ENCODE results near the gene MS4A12.
"Not testable (repeated sequence)": the region's sequence is repeated elsewhere in the genome, so short reads cannot be mapped to it uniquely, and the experiment has no call there.

Gene MS4A12, protein sequence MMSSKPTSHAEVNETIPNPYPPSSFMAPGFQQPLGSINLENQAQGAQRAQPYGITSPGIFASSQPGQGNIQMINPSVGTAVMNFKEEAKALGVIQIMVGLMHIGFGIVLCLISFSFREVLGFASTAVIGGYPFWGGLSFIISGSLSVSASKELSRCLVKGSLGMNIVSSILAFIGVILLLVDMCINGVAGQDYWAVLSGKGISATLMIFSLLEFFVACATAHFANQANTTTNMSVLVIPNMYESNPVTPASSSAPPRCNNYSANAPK

DNA sequence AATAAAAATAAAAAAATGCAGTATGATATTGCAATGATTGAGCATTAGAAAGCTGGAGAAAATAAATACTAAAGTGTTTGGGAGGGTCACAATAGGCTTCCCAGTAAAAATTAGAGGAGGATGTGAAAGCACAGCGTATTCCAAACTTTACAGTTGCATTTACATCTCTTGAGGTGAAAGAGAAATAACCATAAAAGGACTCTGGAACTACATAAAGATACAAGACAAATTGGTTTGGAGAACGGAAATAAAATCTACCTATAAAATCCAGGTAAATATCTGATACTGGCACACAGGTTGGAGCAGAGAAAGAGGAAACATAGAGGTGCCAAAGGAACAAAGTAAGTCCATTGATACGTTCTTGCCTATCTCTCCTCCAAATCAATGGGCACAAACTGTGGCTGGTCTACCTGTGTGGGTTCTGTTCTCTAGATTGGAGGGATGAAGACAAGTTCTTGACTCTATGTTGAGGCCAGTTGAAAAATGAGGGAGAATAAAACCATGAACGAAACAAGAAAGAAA lies at the start of gene MS4A12:
Gene MS4A12 (plus strand): TSS at position 291 of the 522 bp plus-strand sequence. CDS start 4,541 bp downstream, outside the sequence.
- no peak for DNase-seq
- in situ Hi-C loops (cut with HindIII; ENCODE audit: low pct_ligation_motif_present, low pct_unique_long_range_greater_than_20kb, low sequenced_read_pairs): no loop called here

DNA sequence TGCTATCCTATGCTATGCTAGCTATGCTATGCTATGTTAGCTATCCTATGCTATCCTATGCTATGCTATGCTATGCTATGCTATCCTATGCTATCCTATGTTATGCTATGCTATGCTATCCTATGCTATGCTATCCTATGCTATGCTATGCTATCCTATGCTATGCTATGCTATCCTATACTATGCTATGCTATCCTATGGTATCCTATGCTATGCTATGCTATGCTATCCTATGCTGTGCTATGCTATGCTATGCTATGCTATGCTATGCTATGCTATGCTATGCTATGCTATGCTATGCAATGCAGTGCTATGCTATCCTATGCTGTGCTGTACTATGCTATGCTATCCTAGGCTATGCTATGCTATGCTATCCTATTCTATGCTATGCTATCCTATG lies 45.5 kb upstream of the MS4A12 start:
- in situ Hi-C loops (cut with HindIII; ENCODE audit: low pct_ligation_motif_present, low pct_unique_long_range_greater_than_20kb, low sequenced_read_pairs): no loop called here
- DNase-seq: no peak

DNA sequence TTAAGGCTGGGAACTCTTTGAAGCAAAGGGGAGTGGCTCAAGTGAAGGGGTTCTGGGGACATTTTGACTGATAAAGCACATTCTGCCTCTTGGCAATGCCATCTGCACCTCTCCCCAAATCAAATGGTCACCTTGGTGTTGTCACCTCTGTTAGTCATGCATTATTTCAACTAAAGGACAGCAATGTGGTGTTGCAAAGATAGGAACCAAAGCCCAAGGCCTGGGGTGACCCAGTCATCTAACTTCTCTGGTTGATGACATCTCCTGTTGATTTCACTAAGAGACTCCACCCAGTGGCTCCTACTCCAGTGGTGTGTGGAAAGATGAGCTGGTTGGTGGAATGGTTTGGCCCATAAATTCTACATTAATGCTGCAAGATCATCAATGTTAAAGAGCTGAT lies 44.7 kb upstream of the MS4A12 start:
- DNase-seq: no peak
- in situ Hi-C loops (cut with HindIII; ENCODE audit: low pct_ligation_motif_present, low pct_unique_long_range_greater_than_20kb, low sequenced_read_pairs): no loop called here

DNA sequence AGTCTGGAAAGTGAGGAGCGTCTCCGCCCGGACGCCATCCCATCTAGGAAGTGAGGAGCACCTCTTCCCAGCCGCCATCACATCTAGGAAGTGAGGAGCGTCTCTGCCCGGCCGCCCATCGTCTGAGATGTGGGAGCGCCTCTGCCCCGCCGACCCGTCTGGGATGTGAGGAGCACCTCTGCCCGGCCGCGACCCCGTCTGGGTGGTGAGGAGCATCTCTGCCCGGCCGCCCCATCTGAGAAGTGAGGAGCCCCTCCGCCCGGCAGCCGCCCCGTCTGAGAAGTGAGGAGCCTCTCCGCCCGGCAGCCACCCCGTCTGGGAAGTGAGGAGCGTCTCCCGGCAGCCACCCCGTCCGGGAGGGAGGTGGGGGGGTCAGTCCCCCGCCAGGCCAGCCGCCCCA lies 41.4 kb upstream of the MS4A12 start:
- DNase-seq; in situ Hi-C loops (cut with HindIII; ENCODE audit: low pct_ligation_motif_present, low pct_unique_long_range_greater_than_20kb, low sequenced_read_pairs): not testable (repeated sequence)

DNA sequence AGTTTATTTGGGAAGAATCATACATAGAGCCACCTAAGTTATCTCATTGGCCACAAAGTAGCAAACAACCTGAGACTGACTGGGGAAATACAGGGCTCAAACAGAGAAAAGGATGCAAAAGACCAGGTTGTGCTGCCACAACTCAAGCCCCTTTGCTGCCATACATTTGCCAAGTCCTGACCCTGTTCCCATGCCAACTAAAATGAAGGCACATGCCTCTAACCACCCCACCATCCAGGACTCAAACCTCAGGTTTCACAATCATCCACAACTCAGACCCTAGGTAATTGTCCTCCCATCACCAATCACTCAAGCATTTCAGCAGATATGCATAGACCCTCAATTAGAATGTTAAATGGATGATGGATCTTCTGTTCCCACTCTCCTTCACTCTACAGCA lies 38.4 kb upstream of the MS4A12 start:
- no peak for DNase-seq
- in situ Hi-C loops (cut with HindIII; ENCODE audit: low pct_ligation_motif_present, low pct_unique_long_range_greater_than_20kb, low sequenced_read_pairs): no loop called here

GRCh38 chr11:60455531-60456042 lies 37.0 kb upstream of the MS4A12 start, which contains the start of gene MS4A1:
Gene MS4A1, plus strand, starts transcription at chr11:60455847. Its CDS starts 6,528 bp downstream, at chr11:60462375.
- in situ Hi-C loops (cut with HindIII; ENCODE audit: low pct_ligation_motif_present, low pct_unique_long_range_greater_than_20kb, low sequenced_read_pairs): no loop called here
- no peak for DNase-seq

DNA sequence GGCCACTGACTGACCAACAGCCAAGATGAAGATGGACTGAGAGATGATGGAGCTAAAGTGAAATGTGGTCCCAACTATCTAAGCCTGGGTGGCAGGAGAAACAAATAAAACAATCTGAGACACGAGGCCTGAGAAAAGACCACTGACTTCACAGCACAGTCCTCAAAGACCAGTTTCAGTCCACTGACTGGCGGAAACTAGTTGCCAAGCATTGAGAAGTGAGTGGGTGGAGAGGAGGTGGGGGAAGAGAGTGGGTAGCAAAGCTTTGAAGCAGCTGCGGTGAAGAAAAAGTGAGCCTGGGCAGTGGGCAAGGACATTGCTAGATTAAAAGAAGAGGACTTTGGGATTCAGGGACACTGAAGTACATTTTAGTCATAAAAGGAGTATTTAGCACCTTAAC lies 35.0 kb upstream of the MS4A12 start:
- in situ Hi-C loops (cut with HindIII; ENCODE audit: low pct_ligation_motif_present, low pct_unique_long_range_greater_than_20kb, low sequenced_read_pairs): no loop called here

GRCh38 chr11:60459345-60459744 lies 33.2 kb upstream of the MS4A12 start:
- DNase-seq: no peak
- in situ Hi-C loops (cut with HindIII; ENCODE audit: low pct_ligation_motif_present, low pct_unique_long_range_greater_than_20kb, low sequenced_read_pairs): no loop called here

More for the DNA sequence above, 35.0 kb upstream of the MS4A12 start:
- no peak for DNase-seq

GRCh38 chr11:60468829-60469228 lies 23.7 kb upstream of the MS4A12 start:
- in situ Hi-C loops (cut with HindIII; ENCODE audit: low pct_ligation_motif_present, low pct_unique_long_range_greater_than_20kb, low sequenced_read_pairs): no loop called here
- no peak for DNase-seq

DNA sequence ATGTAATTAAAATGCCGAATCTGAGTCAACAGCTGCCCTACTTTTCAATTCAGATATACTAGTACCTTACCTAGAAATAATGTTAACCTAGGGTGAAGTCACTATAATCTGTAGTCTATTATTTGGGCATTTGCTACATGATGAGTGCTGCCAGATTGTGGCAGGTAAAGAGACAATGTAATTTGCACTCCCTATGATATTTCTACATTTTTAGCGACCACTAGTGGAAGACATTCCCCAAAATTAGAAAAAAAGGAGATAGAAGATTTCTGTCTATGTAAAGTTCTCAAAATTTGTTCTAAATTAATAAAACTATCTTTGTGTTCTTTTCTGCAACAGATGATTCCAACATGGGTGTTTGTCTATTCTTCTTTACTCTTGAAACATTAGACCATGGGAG lies 22.9 kb upstream of the MS4A12 start:
- in situ Hi-C loops (cut with HindIII; ENCODE audit: low pct_ligation_motif_present, low pct_unique_long_range_greater_than_20kb, low sequenced_read_pairs): no loop called here
- no peak for DNase-seq

- DNase-seq: no peak
- in situ Hi-C loops (cut with HindIII; ENCODE audit: low pct_ligation_motif_present, low pct_unique_long_range_greater_than_20kb, low sequenced_read_pairs): no loop called here
Observed at GRCh38 chr11:60477035-60477445, 15.5 kb upstream of the MS4A12 start.

DNA sequence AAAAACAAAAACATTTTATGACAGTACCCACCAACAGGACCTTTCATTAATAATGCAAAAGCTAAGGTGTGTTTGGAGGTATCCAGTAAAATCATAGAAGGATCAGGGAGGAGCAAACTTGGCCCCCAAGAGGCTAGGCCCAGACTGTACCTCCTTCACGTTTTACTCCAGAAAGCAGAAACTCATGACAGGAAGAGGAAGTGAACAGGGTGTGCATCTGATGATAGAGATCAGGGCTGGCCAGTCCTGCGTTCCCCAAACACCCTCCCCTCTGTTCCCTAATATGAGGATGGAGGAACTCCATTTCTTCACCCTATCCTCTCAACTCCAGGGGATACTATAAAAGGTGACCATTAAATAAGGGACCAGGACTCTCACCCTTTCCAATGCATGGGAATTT lies 10.2 kb upstream of the MS4A12 start:
- in situ Hi-C loops (cut with HindIII; ENCODE audit: low pct_ligation_motif_present, low pct_unique_long_range_greater_than_20kb, low sequenced_read_pairs): no loop called here
- DNase-seq: no peak

GRCh38 chr11:60485987-60486386 lies 6.6 kb upstream of the MS4A12 start:
- in situ Hi-C loops (cut with HindIII; ENCODE audit: low pct_ligation_motif_present, low pct_unique_long_range_greater_than_20kb, low sequenced_read_pairs): no loop called here
- DNase-seq: peak; percentile 8

DNA sequence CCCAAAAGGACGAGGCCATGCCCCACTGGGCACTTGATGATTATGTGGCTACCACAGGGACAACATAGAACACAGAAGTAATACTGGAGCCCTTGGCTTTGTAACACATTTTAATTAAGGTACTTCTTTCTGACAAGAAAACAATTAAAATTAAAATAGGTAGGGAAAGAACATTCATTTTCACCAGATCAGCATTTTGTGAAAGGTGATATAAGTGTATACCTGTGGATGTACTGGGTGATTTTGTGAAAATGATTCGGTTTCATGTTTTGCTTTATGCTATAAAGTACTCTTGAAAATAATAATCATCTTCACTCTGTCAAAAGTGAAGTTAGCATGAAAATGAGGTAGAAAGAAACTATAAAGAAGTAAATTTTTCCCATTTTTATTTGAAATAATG lies 876 bp downstream of the MS4A12 start:
- DNase-seq: no peak
- in situ Hi-C loops (cut with HindIII; ENCODE audit: low pct_ligation_motif_present, low pct_unique_long_range_greater_than_20kb, low sequenced_read_pairs): no loop called here

DNA sequence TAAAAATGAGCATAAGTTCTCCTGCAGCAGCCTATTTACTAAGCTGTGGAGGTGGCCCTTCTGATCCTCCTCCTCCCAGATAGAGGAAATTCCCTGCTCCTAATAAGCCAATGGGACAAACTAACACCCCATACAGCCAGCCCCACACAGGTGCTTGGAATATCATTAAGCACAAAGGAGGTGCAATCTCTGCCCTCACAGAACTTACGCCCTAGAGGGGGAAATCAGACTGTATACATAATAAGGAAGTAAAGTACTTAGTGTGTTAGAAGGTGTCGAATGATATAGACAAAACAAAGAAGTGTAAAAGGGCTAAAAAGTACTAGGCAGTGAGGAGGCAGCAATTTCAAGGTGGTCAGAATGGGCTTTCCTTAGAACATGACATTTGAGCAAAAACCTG lies 5.8 kb downstream of the MS4A12 start:
- in situ Hi-C loops (cut with HindIII; ENCODE audit: low pct_ligation_motif_present, low pct_unique_long_range_greater_than_20kb, low sequenced_read_pairs): no loop called here
- no peak for DNase-seq

DNA sequence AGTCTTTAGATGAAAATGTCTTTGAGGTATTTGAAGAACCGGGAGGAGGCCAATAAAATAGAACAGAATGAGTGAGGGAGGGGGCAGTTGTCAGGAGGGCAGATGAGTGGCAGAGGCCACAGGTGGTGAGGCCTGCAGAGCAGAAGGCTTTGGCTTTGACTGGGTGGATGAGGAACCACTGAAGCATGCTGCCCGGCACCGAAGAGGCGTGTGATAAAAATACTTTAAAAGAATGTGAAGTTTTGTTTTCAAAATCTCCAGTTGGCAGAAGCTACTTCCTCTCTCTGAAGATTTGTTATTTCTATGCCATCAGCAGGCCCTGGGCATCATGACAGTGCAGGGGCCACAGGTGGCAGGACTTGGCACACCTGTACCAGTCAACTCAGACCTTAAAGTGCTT lies 6.3 kb downstream of the MS4A12 start:
- in situ Hi-C loops (cut with HindIII; ENCODE audit: low pct_ligation_motif_present, low pct_unique_long_range_greater_than_20kb, low sequenced_read_pairs): no loop called here
- DNase-seq: no peak

DNA sequence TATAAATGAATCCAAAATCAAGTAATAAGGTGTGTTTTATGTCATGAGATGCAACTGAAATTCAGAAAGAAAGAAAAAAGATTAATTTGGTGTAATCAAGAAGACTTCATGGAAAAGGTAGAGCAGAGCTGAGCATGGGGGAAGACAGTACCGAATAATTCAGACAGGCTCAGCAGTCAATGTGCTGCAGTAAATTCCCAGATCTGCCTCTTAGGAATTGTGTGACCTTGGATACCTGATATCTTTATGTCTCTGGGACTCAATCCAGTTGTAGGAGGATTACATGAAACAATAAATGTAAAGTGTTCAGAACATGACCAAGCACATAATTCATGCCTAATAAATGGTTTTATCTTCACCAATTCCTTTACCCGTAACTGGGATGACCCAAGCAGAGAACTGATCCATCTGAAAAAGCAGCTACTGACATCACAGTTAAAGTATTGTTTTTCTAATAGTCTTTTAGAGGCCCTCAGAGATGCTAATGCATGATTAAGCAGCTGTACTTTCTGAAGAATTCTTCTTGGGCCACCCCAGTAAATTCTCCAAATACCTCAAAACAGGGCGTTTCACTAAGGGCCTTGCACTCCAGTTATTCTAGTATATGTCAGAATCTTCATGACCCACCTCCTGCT lies 7.8 kb downstream of the MS4A12 start:
- in situ Hi-C loops (cut with HindIII; ENCODE audit: low pct_ligation_motif_present, low pct_unique_long_range_greater_than_20kb, low sequenced_read_pairs): no loop called here

GRCh38 chr11:60502221-60502775 lies 9.7 kb downstream of the MS4A12 start:
- DNase-seq: no peak
- in situ Hi-C loops (cut with HindIII; ENCODE audit: low pct_ligation_motif_present, low pct_unique_long_range_greater_than_20kb, low sequenced_read_pairs): no loop called here

More for the DNA sequence above, 7.8 kb downstream of the MS4A12 start:
- no peak for DNase-seq

GRCh38 chr11:60504219-60504905 lies 11.8 kb downstream of the MS4A12 start:
- in situ Hi-C loops (cut with HindIII; ENCODE audit: low pct_ligation_motif_present, low pct_unique_long_range_greater_than_20kb, low sequenced_read_pairs): no loop called here
- no peak for DNase-seq

Measured in ACHN (cell line).